ENCODE measurements around the gene EXOC1L. TPM values are rescaled to one million over a fixed set of nuclear protein-coding genes. Genes with fewer than 3 reads are reported as not detected.

Gene EXOC1L
- total and polyA plus RNA-seq, 9 of the 15 experiments (the other 6 are each of a cell fraction or from before 2014, with no cell fraction given): 0.38 to 3.9 (median 1.0) TPM; not detected in 1

DNA sequence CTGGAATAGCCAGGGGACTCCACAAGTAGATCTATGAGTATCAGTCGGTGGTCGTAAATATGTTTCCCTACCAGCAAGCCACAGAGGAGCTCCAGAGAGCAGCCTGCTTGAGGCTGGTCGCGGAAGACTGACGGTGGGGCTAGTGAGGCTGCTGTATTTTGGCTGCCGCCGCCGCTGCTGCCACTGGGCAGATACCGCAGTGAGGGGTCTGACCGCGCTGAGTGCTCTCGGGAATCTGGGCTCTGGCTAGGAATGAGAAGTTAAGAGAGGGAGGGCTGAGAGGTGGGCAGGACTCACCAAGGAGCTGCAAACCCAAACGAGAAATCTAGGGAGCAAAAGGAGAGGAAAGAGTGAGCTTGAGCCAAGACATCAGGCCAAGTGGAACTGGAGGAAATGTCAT is at the start of gene EXOC1L (continued):
- TF ChIP-seq EP400 (IDR thresholded peaks at IDR 0.05) (no peak), NRF1 (conservative IDR thresholded peaks at IDR 0.05 in 1 of 2, IDR thresholded peaks at IDR 0.05 in 1 of 2) (0 out of 4 replicates have a peak, but pooled peaks of 1 of the 2 experiments have one; percentile 17), NR2C1 (IDR thresholded peaks at IDR 0.05) (no peak), NR2C1 (tag; IDR thresholded peaks at IDR 0.05) (no peak), POLR2G (IDR thresholded peaks at IDR 0.05; ENCODE audit: low read depth, low read length) (peak; percentile 76), ZNF444 (CRISPR knock-in tag; IDR thresholded peaks at IDR 0.05) (no peak), ATF7 (IDR thresholded peaks at IDR 0.05) (0 out of 2 replicates have a peak, but pooled peaks have one; percentile 23), SMARCE1 (IDR thresholded peaks at IDR 0.05) (0 out of 2 replicates have a peak, but pooled peaks have one; percentile 19), XRCC4 (IDR thresholded peaks at IDR 0.05; ENCODE audit: extremely low read depth, insufficient read depth, insufficient read length) (no peak), ARHGAP35 (IDR thresholded peaks at IDR 0.05; ENCODE audit: partially characterized antibody) (no peak), ZNF764 (CRISPR knock-in tag; IDR thresholded peaks at IDR 0.05; ENCODE audit: low read depth) (no peak), ZNF134 (CRISPR knock-in tag; conservative IDR thresholded peaks at IDR 0.05) (no peak)
- TF ChIP-seq, protein P1, sequence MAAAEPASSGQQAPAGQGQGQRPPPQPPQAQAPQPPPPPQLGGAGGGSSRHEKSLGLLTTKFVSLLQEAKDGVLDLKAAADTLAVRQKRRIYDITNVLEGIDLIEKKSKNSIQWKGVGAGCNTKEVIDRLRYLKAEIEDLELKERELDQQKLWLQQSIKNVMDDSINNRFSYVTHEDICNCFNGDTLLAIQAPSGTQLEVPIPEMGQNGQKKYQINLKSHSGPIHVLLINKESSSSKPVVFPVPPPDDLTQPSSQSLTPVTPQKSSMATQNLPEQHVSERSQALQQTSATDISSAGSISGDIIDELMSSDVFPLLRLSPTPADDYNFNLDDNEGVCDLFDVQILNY (CRISPR knock-in tag; IDR thresholded peaks at IDR 0.05): no peak
- TF ChIP-seq, protein P2, sequence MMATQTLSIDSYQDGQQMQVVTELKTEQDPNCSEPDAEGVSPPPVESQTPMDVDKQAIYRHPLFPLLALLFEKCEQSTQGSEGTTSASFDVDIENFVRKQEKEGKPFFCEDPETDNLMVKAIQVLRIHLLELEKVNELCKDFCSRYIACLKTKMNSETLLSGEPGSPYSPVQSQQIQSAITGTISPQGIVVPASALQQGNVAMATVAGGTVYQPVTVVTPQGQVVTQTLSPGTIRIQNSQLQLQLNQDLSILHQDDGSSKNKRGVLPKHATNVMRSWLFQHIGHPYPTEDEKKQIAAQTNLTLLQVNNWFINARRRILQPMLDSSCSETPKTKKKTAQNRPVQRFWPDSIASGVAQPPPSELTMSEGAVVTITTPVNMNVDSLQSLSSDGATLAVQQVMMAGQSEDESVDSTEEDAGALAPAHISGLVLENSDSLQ (IDR thresholded peaks at IDR 0.05): peak; percentile 26; the same call in 1 of the 2 replicates
